IMR-90 (cell line): ENCODE results near the gene TEX28. TPM values are rescaled to one million over a fixed set of nuclear protein-coding genes. Genes with fewer than 3 reads are reported as not detected.
"Not testable (repeated sequence)": the region's sequence is repeated elsewhere in the genome, so short reads cannot be mapped to it uniquely, and the experiment has no call there.

ENCODE experiments used
- ATAC-seq: fragments of 200-7000 bp; cut with Tn5 transposase; 2 replicates; pipeline ENCODE4 v1.9.1; 2020; ENCODE audit warnings: low read depth, mild to moderate bottlenecking, moderate library complexity
- BruUV-seq: library from RNA; stranded (reverse); fragments of 400-500 nt; replicated peaks from 2 replicates; lab custom pipeline; 2021; lab: Mats Ljungman, UMichigan
- CTCF ChIA-PET: fragments of 300-600 bp; formaldehyde crosslinking; extraction: SDS; loops from one replicate; lab custom pipeline; 2021; ENCODE audit warnings: antibody characterized with exemption; lab: Yijun Ruan, JAX
- POLR2A ChIA-PET: fragments of 300-600 bp; sonication (Branson Sonifier 250); formaldehyde crosslinking; loops from one replicate; lab custom pipeline; 2022; ENCODE audit warnings: antibody characterized with exemption; ENCODE audit not compliant: unreplicated experiment; lab: Charles Lee
- DNase-seq: peaks from one replicate; pipeline ENCODE4 v3.0.0; 2013
- H2AFZ ChIP-seq: replicated peaks from 2 replicates; pipeline ENCODE3; 2013; ENCODE audit warnings: low read length, mild to moderate bottlenecking; ENCODE audit not compliant: poor library complexity
- H2AK5ac ChIP-seq: 2 replicates; pipeline ENCODE4 v1.6.1; 2013; ENCODE audit warnings: low read depth, low read length, inconsistent platforms
- H2AK9ac ChIP-seq: replicated peaks from 2 replicates; pipeline ENCODE3; 2013; ENCODE audit warnings: mild to moderate bottlenecking, low read depth, low read length, moderate library complexity; ENCODE audit not compliant: poor library complexity
- H2BK120ac ChIP-seq: 2 replicates; pipeline ENCODE4 v1.6.1; 2013; ENCODE audit warnings: low read depth, low read length, inconsistent platforms
- H2BK15ac ChIP-seq: 3 replicates; pipeline ENCODE4 v1.6.1; 2013; ENCODE audit warnings: low read depth, low read length, inconsistent platforms
- H2BK20ac ChIP-seq: 2 replicates; pipeline ENCODE4 v1.6.1; 2013; ENCODE audit warnings: low read depth, mild to moderate bottlenecking, inconsistent platforms, low read length, moderate library complexity
- H2BK5ac ChIP-seq: 2 replicates; pipeline ENCODE4 v1.6.1; 2013; ENCODE audit warnings: mild to moderate bottlenecking, low read depth, low read length, inconsistent platforms; ENCODE audit not compliant: poor library complexity, severe bottlenecking
- H3K14ac ChIP-seq: replicated peaks from 2 replicates; pipeline ENCODE4 v1.6.1; 2013; ENCODE audit warnings: low read depth, low read length, inconsistent platforms
- H3K18ac ChIP-seq: 2 replicates; pipeline ENCODE4 v1.6.1; 2013; ENCODE audit warnings: low read depth, low read length, control low read depth
- H3K23ac ChIP-seq: 2 replicates; pipeline ENCODE4 v1.6.1; 2013; ENCODE audit warnings: low read depth, low read length, inconsistent platforms
- H3K27ac ChIP-seq: 2 replicates; pipeline ENCODE4 v1.5.1; 2013; ENCODE audit warnings: mild to moderate bottlenecking, control low read depth, low read length; ENCODE audit not compliant: insufficient read depth
- H3K27me3 ChIP-seq: 2 replicates; pipeline ENCODE4 v1.6.1; 2013; ENCODE audit warnings: low read length; ENCODE audit not compliant: control insufficient read depth, insufficient read depth
- H3K36me3 ChIP-seq: 2 replicates; pipeline ENCODE4 v1.6.1; 2013; ENCODE audit warnings: low read length, mixed read lengths; ENCODE audit not compliant: control insufficient read depth, insufficient read depth
- H3K4ac ChIP-seq: 2 replicates; pipeline ENCODE4 v1.6.1; 2013; ENCODE audit warnings: low read depth, low read length, inconsistent platforms
- H3K4me1 ChIP-seq: 2 replicates; pipeline ENCODE4 v1.6.1; 2013; ENCODE audit warnings: low read length, mixed read lengths; ENCODE audit not compliant: control insufficient read depth, insufficient read depth
- H3K4me2 ChIP-seq: 2 replicates; pipeline ENCODE4 v1.6.1; 2013; ENCODE audit warnings: low read depth, mild to moderate bottlenecking, control low read depth, low read length, moderate library complexity
- H3K4me3 ChIP-seq: 2 replicates; pipeline ENCODE4 v1.5.1; 2013; ENCODE audit warnings: low read depth, mild to moderate bottlenecking, control low read depth, low read length, moderate library complexity; ENCODE audit not compliant: insufficient read depth
- H3K56ac ChIP-seq: 2 replicates; pipeline ENCODE4 v1.6.1; 2013; ENCODE audit warnings: low read length, inconsistent platforms; ENCODE audit not compliant: insufficient read depth; ENCODE audit errors: extremely low read depth
- H3K79me1 ChIP-seq, 2 experiments: 2 replicates each; pipeline ENCODE4 v1.6.1; 2013; ENCODE audit warnings: low read length in 2 of 2, inconsistent platforms in 1 of 2, low read depth in 1 of 2
- H3K9ac ChIP-seq: 2 replicates; pipeline ENCODE4 v1.6.1; 2013; ENCODE audit warnings: low read depth, low read length, control low read depth
- H3K9me1 ChIP-seq: 2 replicates; pipeline ENCODE4 v1.6.1; 2013; ENCODE audit warnings: low read length, inconsistent platforms; ENCODE audit not compliant: insufficient read depth
- H3K9me3 ChIP-seq: 2 replicates; pipeline ENCODE4 v1.6.1; 2013; ENCODE audit warnings: low read length; ENCODE audit not compliant: control insufficient read depth, insufficient read depth
- H4K20me1 ChIP-seq: 2 replicates; pipeline ENCODE4 v1.6.1; 2013; ENCODE audit warnings: low read length, inconsistent platforms; ENCODE audit not compliant: insufficient read depth
- H4K5ac ChIP-seq: 2 replicates; pipeline ENCODE4 v1.6.1; 2013; ENCODE audit warnings: mild to moderate bottlenecking, low read depth, low read length, control low read depth
- H4K8ac ChIP-seq, 2 experiments: 2 replicates each; pipeline ENCODE4 v1.6.1; 2013; ENCODE audit warnings: low read depth in 2 of 2, low read length in 2 of 2, control low read depth in 1 of 2, inconsistent platforms in 1 of 2
- H4K91ac ChIP-seq: 2 replicates; pipeline ENCODE4 v1.6.1; 2013; ENCODE audit warnings: low read depth, low read length, inconsistent platforms; ENCODE audit not compliant: insufficient read depth
- CEBPB ChIP-seq: IDR thresholded peaks from 2 replicates; pipeline ENCODE4 v1.6.1; 2012; ENCODE audit warnings: low read depth, low read length, improper control_type of control experiment
- CHD1 ChIP-seq: IDR thresholded peaks from 2 replicates; pipeline ENCODE4 v1.6.1; 2012; ENCODE audit warnings: low read depth, low read length, improper control_type of control experiment
- MAFK ChIP-seq: IDR thresholded peaks from 2 replicates; pipeline ENCODE4 v1.6.1; 2012; ENCODE audit warnings: low read depth, low read length, improper control_type of control experiment
- MXI1 ChIP-seq: IDR thresholded peaks from 2 replicates; pipeline ENCODE4 v1.6.1; 2012; ENCODE audit warnings: low read depth, mild to moderate bottlenecking, low read length, moderate library complexity, borderline replicate concordance
- POLR2A ChIP-seq: IDR thresholded peaks from 2 replicates; pipeline ENCODE4 v1.6.1; 2012; ENCODE audit warnings: mild to moderate bottlenecking, low read depth, low read length
- RCOR1 ChIP-seq: IDR thresholded peaks from 2 replicates; pipeline ENCODE4 v1.6.1; 2012; ENCODE audit warnings: mild to moderate bottlenecking, low read length, improper control_type of control experiment; ENCODE audit not compliant: insufficient replicate concordance
- WGBS, 2 experiments: methylation state at CpG; one replicate each; pipeline versions ENCODE4 v1.1.5 to v1.1.7; 2013; ENCODE audit warnings: missing lambda C conversion rate in 2 of 2; ENCODE audit not compliant: insufficient read length in 1 of 2; ENCODE audit errors: extremely low coverage in 2 of 2; 5-methylcytosine and 5-hydroxymethylcytosine counted together
- dilution Hi-C: fragments of 300-500 bp; cut with HindIII; formaldehyde crosslinking; loops from one replicate; pipeline ENCODE4 v1.14.3; 2018; ENCODE audit warnings: low sequenced_read_pairs; ENCODE audit not compliant: unreplicated experiment
- in situ Hi-C: fragments of 300-500 bp; cut with MboI; formaldehyde crosslinking; loops from 3 replicates; pipeline ENCODE4 v1.14.3; 2019; ENCODE audit warnings: low sequenced_read_pairs, inconsistent platforms, mixed read lengths
- intact Hi-C: fragments of 100-400 bp; cut with micrococcal nuclease; formaldehyde crosslinking; loops from 2 replicates; pipeline ENCODE4 v1.10.0; 2022
- polyA plus RNA-seq, 3 experiments: library from polyadenylated mRNA; depleted of rRNA; stranded (reverse); fragments of >200 nt; gene quantifications; 2 replicates each; pipeline ENCODE4 v1.2.3, GENCODE V29; 2012; ENCODE audit warnings: low replicate concordance in 1 of 3
- total RNA-seq: library from RNA; depleted of rRNA; stranded (reverse); fragments of >200 nt; gene quantifications from 2 replicates; pipeline ENCODE4 v1.2.3, GENCODE V29; 2012
- TF ChIP-seq, protein P1 (sequence below): fragments of 150-350 bp; IDR thresholded peaks from 2 replicates; pipeline ENCODE4 v1.6.1; 2017; ENCODE audit warnings: mild to moderate bottlenecking, antibody characterized with exemption, low read length, low read depth
- TF ChIP-seq, protein P2 (sequence below): fragments of 150-350 bp; IDR thresholded peaks from 2 replicates; pipeline ENCODE4 v1.6.1; 2016; ENCODE audit warnings: low read depth, mild to moderate bottlenecking, low read length, moderate library complexity, borderline replicate concordance

The TEX28 gene
- total and polyA plus RNA-seq, 2 of the 4 experiments (the other 2 are of a cell fraction): not detected

DNA sequence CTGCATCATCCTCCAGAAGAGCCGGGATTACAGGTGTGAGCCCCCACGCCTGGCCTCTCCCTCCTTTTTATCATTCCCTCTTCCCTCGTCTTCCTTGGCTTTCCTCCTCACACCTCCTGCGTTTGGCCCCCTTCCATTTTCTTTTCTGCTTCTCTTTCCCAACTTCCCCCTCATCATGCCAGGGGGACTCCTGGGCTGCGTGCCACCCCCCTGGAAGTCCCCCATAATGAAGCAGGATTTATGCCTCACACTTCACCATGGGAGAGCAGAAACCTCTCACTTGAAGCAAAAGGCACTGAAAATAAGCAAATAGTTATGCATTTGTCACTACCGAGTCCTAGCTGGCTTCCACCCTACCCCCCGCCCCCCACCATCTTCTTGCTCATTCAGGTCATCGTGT is 8.6 kb upstream of the TEX28 start:
- POLR2A ChIA-PET: no interaction called here

DNA sequence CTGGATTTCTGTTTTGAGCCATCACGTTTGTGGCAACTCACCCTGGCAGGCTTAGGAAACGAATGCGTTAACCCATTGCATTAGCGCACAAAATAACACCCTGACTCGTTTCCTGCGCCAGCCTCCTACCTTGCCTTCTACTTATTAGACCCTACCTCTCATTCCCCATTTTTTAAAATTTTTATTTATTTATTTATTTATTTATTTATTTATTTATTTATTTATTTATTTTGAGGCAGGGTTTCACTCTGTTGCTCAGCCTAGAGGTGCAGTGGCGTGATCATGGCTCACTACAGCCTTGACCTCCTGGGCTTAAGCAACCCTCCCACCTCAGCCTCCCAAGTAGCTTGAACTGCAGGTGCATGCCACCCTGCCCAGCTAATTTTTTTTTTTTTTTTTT is 8.1 kb upstream of the TEX28 start:
- H3K4ac ChIP-seq, in situ Hi-C loops, intact Hi-C loops, H2AK9ac ChIP-seq, H2BK15ac ChIP-seq, H3K23ac ChIP-seq, BruUV-seq, H3K4me1 ChIP-seq, H3K14ac ChIP-seq, ATAC-seq, CTCF ChIA-PET, H3K9me1 ChIP-seq, H3K4me3 ChIP-seq, H2BK120ac ChIP-seq, H3K9ac ChIP-seq, H3K27me3 ChIP-seq, POLR2A ChIA-PET, H3K27ac ChIP-seq, H2BK5ac ChIP-seq, dilution Hi-C loops, H4K20me1 ChIP-seq, H3K56ac ChIP-seq, H2AK5ac ChIP-seq, H2BK20ac ChIP-seq, H3K18ac ChIP-seq, H3K4me2 ChIP-seq, H4K91ac ChIP-seq, DNase-seq, H3K9me3 ChIP-seq, H3K36me3 ChIP-seq, H4K8ac ChIP-seq, H4K5ac ChIP-seq, H3K79me1 ChIP-seq, H2AFZ ChIP-seq: not testable (repeated sequence)
- WGBS, 2 experiments: 83% methylated on average over 1 of the region's 7 CpGs; no CpG with 5 or more reads in 1 of the 2 experiments

More for the DNA sequence above, 8.6 kb upstream of the TEX28 start:
- H3K18ac ChIP-seq: no peak overlapping the region
- H3K14ac ChIP-seq: no peak overlapping the region
- intact Hi-C loops: no loop called here
- no peaks in the 10 kb centered on the region for H3K9me3 ChIP-seq
- no peak overlapping the region for H4K5ac ChIP-seq
- no peak overlapping the region for H3K27ac ChIP-seq
- in situ Hi-C loops: no loop called here
- ATAC-seq (no peak), DNase-seq (no peak)
- no peak overlapping the region for H4K91ac ChIP-seq
- H3K4me1 ChIP-seq: no peaks in the 10 kb centered on the region
- H3K4me2 ChIP-seq: no peak overlapping the region
- dilution Hi-C loops: no loop called here
- BruUV-seq: no TSS peak
- no peak overlapping the region for H2AFZ ChIP-seq
- peaks cover 2% of the 10 kb centered on the region for H3K27me3 ChIP-seq
- CTCF ChIA-PET: no interaction called here
- H3K56ac ChIP-seq: no peak overlapping the region
- no peak overlapping the region for H3K23ac ChIP-seq
- no peak overlapping the region for H2BK20ac ChIP-seq
- H3K9me1 ChIP-seq: no peaks in the 10 kb centered on the region; the same call in 1 of the 2 replicates
- H3K4me3 ChIP-seq: no peak overlapping the region
- TF ChIP-seq CEBPB (no peak), MAFK (no peak), CHD1 (no peak), POLR2A (no peak), RCOR1 (no peak), MXI1 (no peak)
- TF ChIP-seq, protein P1, sequence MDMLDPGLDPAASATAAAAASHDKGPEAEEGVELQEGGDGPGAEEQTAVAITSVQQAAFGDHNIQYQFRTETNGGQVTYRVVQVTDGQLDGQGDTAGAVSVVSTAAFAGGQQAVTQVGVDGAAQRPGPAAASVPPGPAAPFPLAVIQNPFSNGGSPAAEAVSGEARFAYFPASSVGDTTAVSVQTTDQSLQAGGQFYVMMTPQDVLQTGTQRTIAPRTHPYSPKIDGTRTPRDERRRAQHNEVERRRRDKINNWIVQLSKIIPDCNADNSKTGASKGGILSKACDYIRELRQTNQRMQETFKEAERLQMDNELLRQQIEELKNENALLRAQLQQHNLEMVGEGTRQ: no peak
- TF ChIP-seq, protein P2, sequence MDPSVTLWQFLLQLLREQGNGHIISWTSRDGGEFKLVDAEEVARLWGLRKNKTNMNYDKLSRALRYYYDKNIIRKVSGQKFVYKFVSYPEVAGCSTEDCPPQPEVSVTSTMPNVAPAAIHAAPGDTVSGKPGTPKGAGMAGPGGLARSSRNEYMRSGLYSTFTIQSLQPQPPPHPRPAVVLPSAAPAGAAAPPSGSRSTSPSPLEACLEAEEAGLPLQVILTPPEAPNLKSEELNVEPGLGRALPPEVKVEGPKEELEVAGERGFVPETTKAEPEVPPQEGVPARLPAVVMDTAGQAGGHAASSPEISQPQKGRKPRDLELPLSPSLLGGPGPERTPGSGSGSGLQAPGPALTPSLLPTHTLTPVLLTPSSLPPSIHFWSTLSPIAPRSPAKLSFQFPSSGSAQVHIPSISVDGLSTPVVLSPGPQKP: no peak
- H2BK5ac ChIP-seq: no peak overlapping the region
- no peaks in the 10 kb centered on the region for H3K79me1 ChIP-seq
- H3K9ac ChIP-seq: no peak overlapping the region
- H4K20me1 ChIP-seq: no peaks in the 10 kb centered on the region
- no peak overlapping the region for H2AK9ac ChIP-seq
- no peaks in the 10 kb centered on the region for H3K36me3 ChIP-seq
- H2BK15ac ChIP-seq: no peak overlapping the region
- no peak overlapping the region for H2BK120ac ChIP-seq
- WGBS, 2 experiments: 58% methylated on average over 2 of the region's 8 CpGs; no CpG with 5 or more reads in 1 of the 2 experiments
- no peak overlapping the region for H4K8ac ChIP-seq
- no peak overlapping the region for H2AK5ac ChIP-seq
- H3K4ac ChIP-seq: no peak overlapping the region
